OCI-LY7 (cell line): ENCODE data around the gene CERS6. TPM values are rescaled to one million over a fixed set of nuclear protein-coding genes. Genes with fewer than 3 reads are reported as not detected.
"Not testable (repeated sequence)": the region's sequence is repeated elsewhere in the genome, so short reads cannot be mapped to it uniquely, and the experiment has no call there.

ENCODE experiments used
- BruUV-seq: library from RNA; stranded (reverse); fragments of 400-500 nt; replicated peaks from 2 replicates; lab custom pipeline; 2021; lab: Mats Ljungman, UMichigan
- CTCF ChIA-PET: fragments of 300-600 bp; sonication (Branson Sonifier 250); formaldehyde crosslinking; loops from one replicate; lab custom pipeline; 2022; ENCODE audit warnings: antibody characterized with exemption; ENCODE audit not compliant: unreplicated experiment; lab: Charles Lee
- POLR2A ChIA-PET: fragments of 300-600 bp; sonication (Branson Sonifier 250); formaldehyde crosslinking; loops from one replicate; lab custom pipeline; 2022; ENCODE audit warnings: antibody characterized with exemption; lab: Charles Lee
- DNase-seq: peaks from one replicate; pipeline ENCODE4 v3.0.0-alpha.2; 2015; ENCODE audit warnings: low spot score
- H2AFZ ChIP-seq: fragments of 200-600 bp; sonication (generic), shearing (Covaris generic); 2 replicates; pipeline ENCODE4 v1.6.1; 2014; ENCODE audit warnings: mild to moderate bottlenecking, antibody characterized with exemption, low read length, moderate library complexity
- H3K27ac ChIP-seq: fragments of 200-600 bp; sonication (generic); 2 replicates; pipeline ENCODE4 v1.5.1; 2014; ENCODE audit warnings: mixed run types, low read depth, mild to moderate bottlenecking, moderate library complexity, low read length, inconsistent platforms; ENCODE audit not compliant: poor library complexity, severe bottlenecking
- H3K36me3 ChIP-seq: fragments of 200-600 bp; sonication (generic); 2 replicates; pipeline ENCODE4 v1.6.1; 2014; ENCODE audit warnings: mild to moderate bottlenecking, antibody characterized with exemption, low read length, moderate library complexity, mixed read lengths; ENCODE audit not compliant: insufficient read depth
- H3K4me1 ChIP-seq: fragments of 200-600 bp; sonication (generic); 2 replicates; pipeline ENCODE4 v1.5.1; 2014; ENCODE audit warnings: mild to moderate bottlenecking, low read length; ENCODE audit not compliant: insufficient read depth, poor library complexity, severe bottlenecking
- H3K4me2 ChIP-seq: fragments of 200-600 bp; sonication (generic); 2 replicates; pipeline ENCODE4 v1.6.1; 2014; ENCODE audit warnings: mild to moderate bottlenecking, low read length
- H3K4me3 ChIP-seq: fragments of 200-600 bp; sonication (generic); 2 replicates; pipeline ENCODE4 v1.5.1; 2014; ENCODE audit warnings: mild to moderate bottlenecking, low read depth, low read length; ENCODE audit not compliant: poor library complexity, severe bottlenecking
- H3K79me2 ChIP-seq: fragments of 200-600 bp; sonication (generic); 2 replicates; pipeline ENCODE4 v1.6.1; 2016; ENCODE audit warnings: low read depth, mild to moderate bottlenecking, low read length, moderate library complexity, mixed read lengths; ENCODE audit not compliant: insufficient read depth
- H3K9me2 ChIP-seq: fragments of 200-600 bp; sonication (generic); 2 replicates; pipeline ENCODE4 v1.6.1; 2016; ENCODE audit warnings: mild to moderate bottlenecking, low read length, mixed read lengths; ENCODE audit not compliant: insufficient read depth
- H3K9me3 ChIP-seq: fragments of 200-600 bp; sonication (generic); 2 replicates; pipeline ENCODE4 v1.6.1; 2014; ENCODE audit warnings: mild to moderate bottlenecking, mixed run types, low read length, mixed read lengths
- H4K20me1 ChIP-seq: fragments of 200-600 bp; sonication (generic); 2 replicates; pipeline ENCODE4 v1.6.1; 2014; ENCODE audit warnings: mild to moderate bottlenecking, antibody characterized with exemption, low read length, moderate library complexity, mixed read lengths; ENCODE audit not compliant: insufficient read depth
- EZH2phosphoT487 ChIP-seq: fragments of 200-600 bp; sonication (generic); IDR thresholded peaks from 2 replicates; pipeline ENCODE4 v1.6.1; 2018; ENCODE audit warnings: low read depth, borderline replicate concordance, mild to moderate bottlenecking, mixed run types, antibody characterized with exemption, low read length, moderate library complexity, mixed read lengths
- intact Hi-C: fragments of 100-400 bp; cut with micrococcal nuclease; formaldehyde crosslinking; loops from one replicate; pipeline ENCODE4 v1.10.0; 2022; ENCODE audit not compliant: unreplicated experiment
- total RNA-seq, 2 experiments: library from RNA; depleted of rRNA in 1 of 2; stranded (reverse); fragments of >200 nt in 1 of 2; shearing (Covaris generic) in 1 of 2; gene quantifications; 2 replicates each; pipeline ENCODE4 v1.2.3, GENCODE V29; 2014 to 2022
- TF ChIP-seq, protein P1 (sequence below): fragments of 200-600 bp; sonication (generic); conservative IDR thresholded peaks from 2 replicates; pipeline ENCODE4 v1.5.1; 2014; ENCODE audit warnings: mild to moderate bottlenecking, antibody characterized with exemption, low read length, moderate library complexity, mixed read lengths

The CERS6 gene
- total RNA-seq, 2 experiments from 2014 or later = 0.04 TPM; not detected in 1

DNA sequence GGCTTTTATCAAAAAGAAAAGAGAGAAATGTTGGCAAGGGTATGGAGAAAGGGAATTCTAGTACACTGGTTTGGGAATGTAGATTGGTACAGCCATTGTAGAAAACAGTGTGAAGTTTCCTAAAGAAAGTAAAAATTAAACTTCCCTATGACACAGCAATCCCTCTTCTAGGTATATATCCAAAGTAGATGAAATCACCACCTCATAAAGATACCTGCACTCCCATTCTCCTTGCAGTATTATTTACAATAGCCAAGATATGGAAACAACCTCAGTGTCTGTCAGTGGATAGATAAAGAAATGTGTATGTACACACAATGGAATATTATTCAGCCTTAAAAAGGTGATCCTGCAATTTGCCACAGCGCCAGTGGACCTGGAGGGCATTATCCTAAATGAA is 199.1 kb downstream of the CERS6 start:
- H3K27ac ChIP-seq = no peak overlapping the region
- DNase-seq = no peak
- H3K36me3 ChIP-seq = no peaks in the 10 kb centered on the region
- H3K79me2 ChIP-seq = no peaks in the 10 kb centered on the region
- H3K4me1 ChIP-seq = no peaks in the 10 kb centered on the region
- no peaks in the 10 kb centered on the region for H3K9me2 ChIP-seq
- no peak overlapping the region for H3K4me2 ChIP-seq
- H2AFZ ChIP-seq = no peak overlapping the region
- no peak overlapping the region for H3K4me3 ChIP-seq
- ChIA-PET POLR2A (interaction anchor here (2.1 kb wide), 1 partner anchor 12 kb away, joined by 5 read pairs; no protein-coding TSS in a partner anchor), CTCF (no interaction called here)
- H4K20me1 ChIP-seq = no peaks in the 10 kb centered on the region
- no TSS peak for BruUV-seq
- no peak for TF ChIP-seq EZH2phosphoT487
- TF ChIP-seq, protein P1, sequence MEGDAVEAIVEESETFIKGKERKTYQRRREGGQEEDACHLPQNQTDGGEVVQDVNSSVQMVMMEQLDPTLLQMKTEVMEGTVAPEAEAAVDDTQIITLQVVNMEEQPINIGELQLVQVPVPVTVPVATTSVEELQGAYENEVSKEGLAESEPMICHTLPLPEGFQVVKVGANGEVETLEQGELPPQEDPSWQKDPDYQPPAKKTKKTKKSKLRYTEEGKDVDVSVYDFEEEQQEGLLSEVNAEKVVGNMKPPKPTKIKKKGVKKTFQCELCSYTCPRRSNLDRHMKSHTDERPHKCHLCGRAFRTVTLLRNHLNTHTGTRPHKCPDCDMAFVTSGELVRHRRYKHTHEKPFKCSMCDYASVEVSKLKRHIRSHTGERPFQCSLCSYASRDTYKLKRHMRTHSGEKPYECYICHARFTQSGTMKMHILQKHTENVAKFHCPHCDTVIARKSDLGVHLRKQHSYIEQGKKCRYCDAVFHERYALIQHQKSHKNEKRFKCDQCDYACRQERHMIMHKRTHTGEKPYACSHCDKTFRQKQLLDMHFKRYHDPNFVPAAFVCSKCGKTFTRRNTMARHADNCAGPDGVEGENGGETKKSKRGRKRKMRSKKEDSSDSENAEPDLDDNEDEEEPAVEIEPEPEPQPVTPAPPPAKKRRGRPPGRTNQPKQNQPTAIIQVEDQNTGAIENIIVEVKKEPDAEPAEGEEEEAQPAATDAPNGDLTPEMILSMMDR = no peak
- intact Hi-C loops = no loop called here
- H3K9me3 ChIP-seq = no peaks in the 10 kb centered on the region

DNA sequence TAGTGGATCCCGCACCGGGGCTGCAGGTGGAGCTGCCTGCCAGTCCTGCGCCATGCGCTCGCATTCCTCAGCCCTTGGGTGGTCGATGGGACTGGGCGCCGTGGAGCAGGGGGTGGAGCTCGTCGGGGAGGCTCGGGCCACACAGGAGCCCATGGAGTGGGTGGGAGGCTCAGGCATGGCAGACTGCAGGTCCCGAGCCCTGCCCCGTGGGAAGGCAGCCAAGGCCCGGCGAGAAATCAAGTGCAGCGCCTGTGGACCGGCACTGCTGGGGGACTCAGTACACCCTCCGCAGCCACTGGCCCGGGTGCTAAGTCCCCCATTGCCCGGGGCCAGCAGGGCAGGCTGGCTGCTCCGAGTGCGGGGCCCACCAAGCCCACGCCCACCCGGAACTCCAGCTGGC is 201.3 kb downstream of the CERS6 start:
- H4K20me1 ChIP-seq, H3K4me3 ChIP-seq, CTCF ChIA-PET, BruUV-seq, DNase-seq, H3K9me3 ChIP-seq, intact Hi-C loops, H3K36me3 ChIP-seq, H2AFZ ChIP-seq, H3K4me2 ChIP-seq, H3K9me2 ChIP-seq, H3K79me2 ChIP-seq, POLR2A ChIA-PET, H3K27ac ChIP-seq, H3K4me1 ChIP-seq: not testable (repeated sequence)

DNA sequence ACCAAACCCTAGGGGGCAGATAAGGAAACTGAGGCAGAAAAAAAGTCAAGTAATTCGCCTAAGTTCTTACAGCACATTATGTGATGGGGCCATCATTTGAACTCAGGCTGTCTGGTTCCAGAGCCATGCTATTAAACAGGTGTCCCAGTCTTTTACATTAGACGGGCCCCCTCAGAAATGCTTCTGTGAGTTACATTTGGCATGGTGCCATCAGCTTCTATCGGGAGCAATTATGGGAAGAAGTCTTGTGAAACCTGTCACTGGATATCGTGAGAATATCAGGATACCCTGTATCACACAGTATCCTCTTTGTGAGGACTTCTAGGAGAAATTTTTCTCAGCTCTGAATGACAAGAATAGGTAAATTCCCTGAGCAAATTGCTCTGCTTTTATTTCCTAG is 202.6 kb downstream of the CERS6 start:
- CTCF ChIA-PET = no interaction called here
- no peaks in the 10 kb centered on the region for H3K9me3 ChIP-seq
- no peak overlapping the region for H3K4me2 ChIP-seq
- H2AFZ ChIP-seq = no peak overlapping the region
- H3K27ac ChIP-seq = no peak overlapping the region
- intact Hi-C loops = no loop called here
- no peaks in the 10 kb centered on the region for H3K4me1 ChIP-seq
- no peaks in the 10 kb centered on the region for H3K36me3 ChIP-seq
- POLR2A ChIA-PET = no interaction called here
- H3K4me3 ChIP-seq = no peak overlapping the region
- no peaks in the 10 kb centered on the region for H4K20me1 ChIP-seq
- no peak for TF ChIP-seq EZH2phosphoT487
- TF ChIP-seq, protein P1 = no peak
- no TSS peak for BruUV-seq
- H3K9me2 ChIP-seq = no peaks in the 10 kb centered on the region
- no peaks in the 10 kb centered on the region for H3K79me2 ChIP-seq
- DNase-seq = no peak
